ENCODE data around the gene GAS5. TPM values are rescaled to one million over a fixed set of nuclear protein-coding genes. Genes with fewer than 3 reads are reported as not detected.

GAS5 gene
- total and polyA plus RNA-seq, 9 of the 15 experiments (the other 6 are each of a cell fraction or from before 2014, with no cell fraction given) = 565 to 1,860 (median 1,006) TPM

DNA sequence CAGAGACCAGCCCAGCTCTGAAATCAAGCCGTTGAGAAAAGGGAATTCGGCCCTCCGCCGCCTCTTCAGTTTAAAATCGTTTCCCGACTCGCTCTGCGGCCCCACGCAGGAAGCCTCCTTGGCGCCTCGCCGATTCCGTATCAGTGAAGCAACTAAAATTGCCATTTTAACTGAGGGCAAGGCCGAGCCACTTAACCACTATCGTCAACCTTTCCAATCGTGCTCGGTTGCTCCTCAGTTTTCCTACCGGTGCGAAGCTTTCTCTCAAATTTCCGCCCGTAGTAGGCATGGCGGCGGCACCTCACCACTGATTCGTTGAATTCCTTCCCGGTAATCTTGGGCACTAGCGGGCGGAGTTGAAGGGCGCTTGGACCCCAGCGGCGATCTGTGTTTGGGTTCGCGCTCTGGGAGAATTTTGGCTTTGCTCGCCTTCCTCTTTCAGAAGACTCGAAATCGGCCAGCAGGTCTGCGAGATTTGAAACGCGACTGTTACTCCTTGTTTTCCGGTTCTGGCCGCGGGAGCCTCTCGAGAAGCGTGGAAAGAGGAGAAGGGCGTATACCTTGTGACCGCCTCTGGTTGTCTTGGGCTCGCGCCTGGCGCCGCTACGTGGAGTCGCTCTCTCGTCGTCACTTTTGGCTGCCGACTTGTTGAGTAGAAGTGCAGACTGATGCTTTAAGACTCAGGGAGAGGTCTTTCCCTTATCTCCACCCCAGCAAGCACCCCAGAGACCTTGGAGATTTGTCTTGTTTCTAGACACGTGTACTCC is 43.3 kb downstream of the GAS5 start, which contains the start of the genes CENPL and DARS2 (continued):
- TF ChIP-seq PTTG1 (tag; IDR thresholded peaks at IDR 0.05; ENCODE audit: low read depth) (no peak), PML (IDR thresholded peaks at IDR 0.05; ENCODE audit: low read length) (peak; percentile 86), ELF4 (CRISPR knock-in tag; IDR thresholded peaks at IDR 0.05) (peak; percentile 86; the same call in 1 of the 2 replicates), ZNF644 (tag; IDR thresholded peaks at IDR 0.05; ENCODE audit: low read depth) (peak; percentile 33), SIX5 (IDR thresholded peaks at IDR 0.05; ENCODE audit: borderline replicate concordance in 1 of 2, insufficient read depth in 1 of 2, low read depth in 1 of 2, low read length in 2 of 2) (peak; percentile 65 to 71; a peak in 3 of 4 replicates), SRF (CRISPR knock-in tag; IDR thresholded peaks at IDR 0.05) (0 out of 4 replicates have a peak, but pooled peaks of 1 of the 2 experiments have one; percentile 10), GTF2E2 (tag; IDR thresholded peaks at IDR 0.05) (peak; percentile 92), ZNF41 (CRISPR knock-in tag; conservative IDR thresholded peaks at IDR 0.05) (no peak), PHTF2 (CRISPR knock-in tag; IDR thresholded peaks at IDR 0.05) (no peak), BRD4 (IDR thresholded peaks at IDR 0.05) (no peak; the same call in 1 of the 2 replicates), BMI1 (IDR thresholded peaks at IDR 0.05; ENCODE audit: low read length) (no peak), OTX1 (CRISPR knock-in tag; IDR thresholded peaks at IDR 0.05) (peak; percentile 26; the same call in 1 of the 2 replicates), FOXJ3 (CRISPR knock-in tag; IDR thresholded peaks at IDR 0.05) (no peak), HCFC1 (IDR thresholded peaks at IDR 0.05; ENCODE audit: low read depth, low read length) (peak; percentile 91), NONO (IDR thresholded peaks at IDR 0.05; ENCODE audit: low read depth in 2 of 2, low read length in 1 of 2) (peak in 1 of 2 experiments; percentile 63; a peak in 1 of 4 replicates), FUS (optimal IDR thresholded peaks at IDR 0.05; ENCODE audit: low read depth, low read length) (no peak), POLR2G (IDR thresholded peaks at IDR 0.05; ENCODE audit: low read depth, low read length) (peak; percentile 95), STAT5A (IDR thresholded peaks at IDR 0.05; ENCODE audit: borderline replicate concordance, low read length) (peak; percentile 44; the same call in 1 of the 2 replicates)
- TF ChIP-seq, protein P1, sequence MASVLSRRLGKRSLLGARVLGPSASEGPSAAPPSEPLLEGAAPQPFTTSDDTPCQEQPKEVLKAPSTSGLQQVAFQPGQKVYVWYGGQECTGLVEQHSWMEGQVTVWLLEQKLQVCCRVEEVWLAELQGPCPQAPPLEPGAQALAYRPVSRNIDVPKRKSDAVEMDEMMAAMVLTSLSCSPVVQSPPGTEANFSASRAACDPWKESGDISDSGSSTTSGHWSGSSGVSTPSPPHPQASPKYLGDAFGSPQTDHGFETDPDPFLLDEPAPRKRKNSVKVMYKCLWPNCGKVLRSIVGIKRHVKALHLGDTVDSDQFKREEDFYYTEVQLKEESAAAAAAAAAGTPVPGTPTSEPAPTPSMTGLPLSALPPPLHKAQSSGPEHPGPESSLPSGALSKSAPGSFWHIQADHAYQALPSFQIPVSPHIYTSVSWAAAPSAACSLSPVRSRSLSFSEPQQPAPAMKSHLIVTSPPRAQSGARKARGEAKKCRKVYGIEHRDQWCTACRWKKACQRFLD (CRISPR knock-in tag; IDR thresholded peaks at IDR 0.05) = peak; percentile 91
- TF ChIP-seq, protein P2, sequence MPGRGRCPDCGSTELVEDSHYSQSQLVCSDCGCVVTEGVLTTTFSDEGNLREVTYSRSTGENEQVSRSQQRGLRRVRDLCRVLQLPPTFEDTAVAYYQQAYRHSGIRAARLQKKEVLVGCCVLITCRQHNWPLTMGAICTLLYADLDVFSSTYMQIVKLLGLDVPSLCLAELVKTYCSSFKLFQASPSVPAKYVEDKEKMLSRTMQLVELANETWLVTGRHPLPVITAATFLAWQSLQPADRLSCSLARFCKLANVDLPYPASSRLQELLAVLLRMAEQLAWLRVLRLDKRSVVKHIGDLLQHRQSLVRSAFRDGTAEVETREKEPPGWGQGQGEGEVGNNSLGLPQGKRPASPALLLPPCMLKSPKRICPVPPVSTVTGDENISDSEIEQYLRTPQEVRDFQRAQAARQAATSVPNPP (IDR thresholded peaks at IDR 0.05; ENCODE audit: borderline replicate concordance, insufficient read depth, insufficient read length) = no peak
- TF ChIP-seq, protein P3, sequence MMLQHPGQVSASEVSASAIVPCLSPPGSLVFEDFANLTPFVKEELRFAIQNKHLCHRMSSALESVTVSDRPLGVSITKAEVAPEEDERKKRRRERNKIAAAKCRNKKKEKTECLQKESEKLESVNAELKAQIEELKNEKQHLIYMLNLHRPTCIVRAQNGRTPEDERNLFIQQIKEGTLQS (IDR thresholded peaks at IDR 0.05) = no peak
- TF ChIP-seq, protein P3 (CRISPR knock-in tag; conservative IDR thresholded peaks at IDR 0.05) = peak; percentile 85
- TF ChIP-seq, protein P4, sequence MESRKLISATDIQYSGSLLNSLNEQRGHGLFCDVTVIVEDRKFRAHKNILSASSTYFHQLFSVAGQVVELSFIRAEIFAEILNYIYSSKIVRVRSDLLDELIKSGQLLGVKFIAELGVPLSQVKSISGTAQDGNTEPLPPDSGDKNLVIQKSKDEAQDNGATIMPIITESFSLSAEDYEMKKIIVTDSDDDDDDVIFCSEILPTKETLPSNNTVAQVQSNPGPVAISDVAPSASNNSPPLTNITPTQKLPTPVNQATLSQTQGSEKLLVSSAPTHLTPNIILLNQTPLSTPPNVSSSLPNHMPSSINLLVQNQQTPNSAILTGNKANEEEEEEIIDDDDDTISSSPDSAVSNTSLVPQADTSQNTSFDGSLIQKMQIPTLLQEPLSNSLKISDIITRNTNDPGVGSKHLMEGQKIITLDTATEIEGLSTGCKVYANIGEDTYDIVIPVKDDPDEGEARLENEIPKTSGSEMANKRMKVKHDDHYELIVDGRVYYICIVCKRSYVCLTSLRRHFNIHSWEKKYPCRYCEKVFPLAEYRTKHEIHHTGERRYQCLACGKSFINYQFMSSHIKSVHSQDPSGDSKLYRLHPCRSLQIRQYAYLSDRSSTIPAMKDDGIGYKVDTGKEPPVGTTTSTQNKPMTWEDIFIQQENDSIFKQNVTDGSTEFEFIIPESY (CRISPR knock-in tag; IDR thresholded peaks at IDR 0.05) = peak; percentile 14; the same call in 1 of the 2 replicates
